Gastroesophageal sphincter (tissue), 2 donors: ENCODE data around the gene SLMAP.

ENCODE experiments used
- EP300 ChIP-seq: sonication (generic); formaldehyde crosslinking; IDR thresholded peaks from one replicate; pipeline ENCODE4 v1.6.1; 2017; ENCODE audit warnings: antibody characterized with exemption, mild to moderate bottlenecking
- POLR2AphosphoS5 ChIP-seq: sonication (generic); formaldehyde crosslinking; IDR thresholded peaks from one replicate; pipeline ENCODE4 v1.6.1; 2017; ENCODE audit warnings: antibody characterized with exemption

- TF ChIP-seq EP300 (no peak), POLR2AphosphoS5 (no peak)
These were observed 92.1 kb downstream of the SLMAP start for GRCh38 chr3:57848177-57848738.
